Measurements from ENCODE around the gene HPCAL1. TPM values are rescaled to one million over a fixed set of nuclear protein-coding genes. Genes with fewer than 3 reads are reported as not detected.

HPCAL1 gene
- total RNA-seq, 1 donor from 2014 or later: 27.5 TPM

DNA sequence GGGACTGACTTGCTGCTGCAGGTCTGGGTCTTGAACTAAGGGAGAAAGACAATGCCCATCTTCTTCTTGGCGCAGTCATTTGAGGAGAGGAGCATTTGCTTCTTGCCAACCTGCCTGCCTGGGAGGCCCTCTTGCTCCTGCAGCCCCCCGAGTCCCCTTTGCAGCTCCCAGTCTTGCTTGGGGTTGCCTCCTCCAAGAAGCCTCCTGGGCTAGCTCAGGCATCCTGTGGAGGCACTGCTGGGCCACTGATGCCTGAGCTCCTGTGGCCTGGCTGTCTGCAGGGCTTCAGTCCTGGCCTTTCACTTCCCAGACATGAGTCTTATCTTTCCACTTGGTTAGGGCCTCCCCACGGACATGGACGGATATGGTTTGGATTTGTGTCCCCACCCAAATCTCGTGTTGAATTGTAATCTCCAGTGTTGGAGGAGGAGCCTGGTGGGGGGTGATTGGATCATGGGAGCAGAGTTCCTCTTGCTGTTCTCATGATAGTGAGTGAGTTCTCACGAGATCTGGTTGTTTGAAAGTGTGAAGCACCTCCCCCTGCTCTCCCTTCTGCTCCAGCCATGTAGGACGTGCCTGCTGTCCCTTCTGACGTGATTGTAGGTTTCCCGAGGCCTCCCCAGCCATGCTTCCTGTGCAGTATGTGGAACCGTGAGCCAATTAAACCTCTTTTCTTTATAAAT is 17.3 kb downstream of the HPCAL1 start:
- DNase-seq (ENCODE audit: low spot score) (no peak), ATAC-seq (no peak)

DNA sequence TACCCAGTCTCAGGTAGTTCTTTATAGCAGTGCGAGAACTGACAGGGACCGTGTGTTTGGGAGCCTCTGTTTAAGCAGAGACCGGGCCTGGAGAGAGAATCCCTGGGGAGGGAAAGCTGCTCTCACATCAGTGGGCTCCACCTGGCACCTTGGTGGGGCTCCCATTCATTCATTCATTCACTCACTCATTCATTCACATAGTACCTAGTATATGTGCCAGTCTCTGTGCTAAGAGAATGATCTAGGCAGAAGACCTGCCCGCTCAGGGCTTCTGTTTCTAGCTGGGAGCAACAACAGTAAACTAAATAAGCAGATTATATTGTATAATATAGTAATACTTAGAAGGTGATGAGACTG is 17.8 kb downstream of the HPCAL1 start:
- ATAC-seq: no peak

DNA sequence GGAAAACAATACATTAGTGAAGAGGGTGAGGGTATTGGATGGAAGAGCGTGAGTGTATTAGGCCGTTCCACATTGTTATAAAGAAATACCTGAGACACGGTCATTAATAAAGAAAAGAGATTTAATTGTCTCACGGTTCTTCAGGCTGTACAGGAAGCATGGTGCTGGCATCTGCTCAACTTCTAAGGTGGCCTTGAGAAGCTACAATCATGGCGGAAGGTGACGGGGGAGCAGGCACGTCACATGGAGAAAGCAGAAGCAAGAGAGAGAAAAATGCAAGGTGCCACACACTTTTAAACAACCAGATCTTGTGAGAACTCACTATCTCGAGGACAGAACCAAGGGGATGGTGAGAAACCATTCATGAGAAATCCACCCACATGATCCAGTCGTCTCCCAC is 18.2 kb downstream of the HPCAL1 start:
- ATAC-seq: no peak
- DNase-seq (ENCODE audit: low spot score): no peak

More for the DNA sequence above, 17.8 kb downstream of the HPCAL1 start:
- DNase-seq (ENCODE audit: low spot score): no peak

DNA sequence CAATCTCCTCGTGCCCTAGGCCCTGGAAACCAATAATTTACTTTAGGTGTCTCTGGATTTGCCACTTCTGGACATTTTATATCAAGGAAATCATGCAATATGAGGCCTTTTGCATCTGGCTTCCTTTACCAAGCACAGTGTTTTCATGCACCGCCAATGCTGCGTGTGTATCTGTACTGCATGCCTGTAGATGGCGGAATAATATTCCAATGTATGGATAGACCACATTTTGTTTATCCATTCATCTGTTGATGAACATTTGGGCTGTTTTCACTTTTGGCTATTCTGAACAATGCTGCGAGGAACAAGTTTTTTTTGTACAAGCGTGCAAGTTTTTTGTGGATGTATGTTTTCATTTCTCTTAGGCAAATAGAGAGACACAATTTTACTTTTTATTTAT is 18.9 kb downstream of the HPCAL1 start:
- ATAC-seq: no peak
- no peak for DNase-seq (ENCODE audit: low spot score)

DNA sequence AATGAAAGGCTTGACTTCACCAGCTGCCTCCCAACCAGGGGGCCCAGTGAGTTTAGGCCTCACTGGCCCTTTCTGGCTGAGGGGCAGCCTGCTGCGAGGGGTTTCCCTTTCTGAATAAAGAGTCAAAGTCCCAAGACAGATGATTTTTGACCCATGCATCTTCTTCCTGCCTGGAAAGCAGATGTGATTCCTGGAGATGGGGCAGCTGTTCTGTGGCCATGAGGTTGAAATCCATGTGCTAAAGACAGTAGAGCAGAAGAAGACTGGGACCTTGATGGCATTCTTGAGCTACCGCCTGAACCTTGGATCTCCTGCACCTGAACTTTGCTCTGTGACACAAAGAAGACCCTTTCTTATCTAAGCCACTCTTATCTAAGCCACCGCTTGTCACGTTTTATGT is 19.8 kb downstream of the HPCAL1 start:
- no peak for ATAC-seq
- DNase-seq (ENCODE audit: low spot score): no peak

DNA sequence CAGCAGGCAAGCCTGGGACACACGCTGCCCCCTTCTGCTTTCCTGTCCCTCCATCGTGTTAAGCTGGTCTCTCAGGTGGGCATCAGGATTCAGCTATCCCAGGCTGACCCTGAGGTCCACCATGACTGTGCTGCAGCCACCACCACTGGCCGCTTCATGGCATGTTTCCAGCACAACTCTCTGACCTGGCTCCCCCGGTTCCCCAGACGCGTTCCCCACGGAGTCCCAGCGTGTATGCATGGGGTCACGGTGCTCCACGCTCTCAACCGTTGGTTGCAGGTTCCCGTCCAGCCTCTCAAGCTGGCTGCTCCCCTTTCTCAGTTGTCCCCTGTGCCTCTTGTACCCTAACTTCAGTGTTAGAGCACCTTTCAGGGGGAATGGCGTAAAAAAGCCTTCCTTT is 20.3 kb downstream of the HPCAL1 start:
- ATAC-seq (no peak), DNase-seq (ENCODE audit: low spot score) (no peak)

DNA sequence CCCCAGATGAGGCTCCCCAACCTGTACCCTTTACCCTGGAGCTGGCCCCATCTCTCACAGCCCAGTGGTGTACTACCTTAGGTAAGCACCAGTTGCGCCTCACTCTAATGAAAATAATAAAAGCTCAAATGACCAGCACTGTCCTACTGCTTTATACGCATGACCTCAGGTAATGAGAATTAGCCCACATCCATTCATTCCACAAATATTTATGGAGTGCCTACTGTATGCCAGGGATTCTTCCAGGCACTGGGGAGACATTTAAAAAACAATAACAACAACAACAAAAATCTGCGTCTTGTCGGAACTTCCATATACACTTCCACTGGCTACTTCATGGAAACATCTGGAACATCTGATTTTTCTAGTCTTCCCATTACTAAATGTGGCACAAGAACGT is 20.8 kb downstream of the HPCAL1 start:
- DNase-seq (ENCODE audit: low spot score): no peak
- ATAC-seq: no peak

DNA sequence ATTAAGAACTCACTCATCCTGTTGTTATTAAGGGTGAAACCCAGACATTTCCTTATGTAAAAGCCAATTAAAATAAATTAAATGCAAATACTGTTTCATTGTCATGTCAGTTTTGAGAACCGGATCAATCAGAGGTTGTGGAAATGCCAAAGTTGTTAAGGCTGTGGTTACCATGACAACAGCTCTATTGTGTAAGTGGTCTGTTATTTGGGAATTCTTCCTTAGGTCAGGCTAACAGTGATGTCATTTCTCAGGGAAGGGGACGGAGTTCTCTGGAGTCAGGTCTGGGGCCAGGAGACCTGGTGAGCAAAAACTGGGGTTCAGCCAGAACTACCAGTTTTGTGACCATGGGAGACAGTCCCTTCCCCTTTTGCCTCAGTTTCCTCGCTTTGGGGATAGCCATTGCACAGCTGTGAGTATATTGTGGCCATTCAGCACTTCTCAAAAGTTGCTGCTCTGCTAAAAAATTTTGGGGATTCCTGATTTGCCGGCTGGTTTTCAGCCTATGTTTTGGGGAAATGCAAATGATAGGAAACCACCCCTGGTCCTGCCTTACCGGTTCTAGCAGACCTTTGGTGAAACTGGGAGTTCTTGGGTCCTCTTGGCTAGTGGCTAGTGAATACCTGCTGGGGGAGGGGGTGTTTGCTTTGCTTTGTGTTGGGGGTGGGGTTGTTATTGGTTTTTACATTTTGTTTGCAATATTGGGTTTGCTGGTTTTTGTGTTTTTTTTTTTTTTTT is 21.6 kb downstream of the HPCAL1 start:
- no peak for ATAC-seq
- DNase-seq (ENCODE audit: low spot score): no peak

DNA sequence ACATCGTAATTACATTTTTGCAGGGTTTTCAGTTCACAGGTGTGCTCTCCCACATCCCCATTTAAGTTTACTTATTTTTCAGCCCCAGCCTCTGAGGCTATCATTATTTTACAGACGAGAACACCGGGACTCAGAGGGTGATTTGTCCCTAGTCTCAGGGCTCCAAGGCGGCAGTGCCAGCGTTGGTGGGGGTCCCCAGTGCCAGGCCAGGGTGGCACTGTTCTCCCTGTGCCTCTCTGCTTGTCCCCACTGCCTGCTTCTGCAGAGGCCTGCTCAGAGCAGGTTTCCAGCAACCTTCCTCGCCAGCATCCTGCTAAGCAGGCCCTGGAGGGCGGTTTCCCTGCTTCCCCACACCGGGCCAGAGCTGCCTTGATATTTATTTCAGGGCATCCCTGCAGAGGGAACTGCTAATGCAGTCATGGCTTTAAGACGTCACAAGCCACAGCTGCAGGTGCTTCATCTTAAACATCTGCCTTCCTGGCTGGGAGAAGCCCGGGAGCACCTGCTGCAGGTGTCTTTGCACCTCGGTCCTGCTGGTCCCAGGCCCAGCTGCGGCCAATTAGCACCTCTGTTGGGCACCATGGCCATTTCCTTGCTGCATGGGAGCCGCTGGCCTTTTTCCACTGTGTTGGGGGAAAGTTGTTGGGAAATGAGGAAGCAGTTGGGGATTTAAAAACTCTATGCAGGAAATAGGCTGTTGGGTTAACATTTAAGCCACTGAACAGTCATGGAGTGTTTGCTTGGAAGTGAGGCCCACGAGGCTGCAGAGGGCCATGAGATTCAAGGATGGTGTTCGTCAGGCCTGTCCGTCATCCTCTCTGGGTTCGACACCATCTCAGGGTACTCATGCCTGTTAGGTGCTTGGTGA is 22.8 kb downstream of the HPCAL1 start:
- DNase-seq (ENCODE audit: low spot score) (no peak), ATAC-seq (peak; percentile 9)

DNA sequence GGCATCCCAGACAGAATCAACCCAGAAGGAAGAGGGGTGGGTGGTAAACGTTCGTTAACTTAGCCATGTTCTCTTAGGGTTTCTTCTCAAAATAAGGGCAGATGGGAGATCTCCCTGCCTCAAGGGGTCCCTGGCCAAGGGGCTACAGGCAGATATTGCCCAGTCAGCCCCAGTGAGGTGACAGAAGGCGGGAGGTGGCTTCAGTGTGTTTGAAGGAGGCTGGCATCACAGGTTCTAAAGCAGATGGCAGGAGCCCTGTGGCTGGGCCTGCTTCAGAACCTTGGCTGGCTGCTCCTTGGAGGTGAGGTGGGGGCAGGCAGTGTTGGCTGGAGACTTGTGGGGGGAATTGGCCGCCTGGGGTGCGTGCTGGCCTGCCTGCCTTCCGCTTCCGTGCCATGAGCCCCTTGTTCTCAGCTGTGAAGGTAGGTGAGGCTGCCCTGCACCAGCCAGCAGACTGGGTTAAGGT is 23.5 kb downstream of the HPCAL1 start:
- no peak for DNase-seq (ENCODE audit: low spot score)

DNA sequence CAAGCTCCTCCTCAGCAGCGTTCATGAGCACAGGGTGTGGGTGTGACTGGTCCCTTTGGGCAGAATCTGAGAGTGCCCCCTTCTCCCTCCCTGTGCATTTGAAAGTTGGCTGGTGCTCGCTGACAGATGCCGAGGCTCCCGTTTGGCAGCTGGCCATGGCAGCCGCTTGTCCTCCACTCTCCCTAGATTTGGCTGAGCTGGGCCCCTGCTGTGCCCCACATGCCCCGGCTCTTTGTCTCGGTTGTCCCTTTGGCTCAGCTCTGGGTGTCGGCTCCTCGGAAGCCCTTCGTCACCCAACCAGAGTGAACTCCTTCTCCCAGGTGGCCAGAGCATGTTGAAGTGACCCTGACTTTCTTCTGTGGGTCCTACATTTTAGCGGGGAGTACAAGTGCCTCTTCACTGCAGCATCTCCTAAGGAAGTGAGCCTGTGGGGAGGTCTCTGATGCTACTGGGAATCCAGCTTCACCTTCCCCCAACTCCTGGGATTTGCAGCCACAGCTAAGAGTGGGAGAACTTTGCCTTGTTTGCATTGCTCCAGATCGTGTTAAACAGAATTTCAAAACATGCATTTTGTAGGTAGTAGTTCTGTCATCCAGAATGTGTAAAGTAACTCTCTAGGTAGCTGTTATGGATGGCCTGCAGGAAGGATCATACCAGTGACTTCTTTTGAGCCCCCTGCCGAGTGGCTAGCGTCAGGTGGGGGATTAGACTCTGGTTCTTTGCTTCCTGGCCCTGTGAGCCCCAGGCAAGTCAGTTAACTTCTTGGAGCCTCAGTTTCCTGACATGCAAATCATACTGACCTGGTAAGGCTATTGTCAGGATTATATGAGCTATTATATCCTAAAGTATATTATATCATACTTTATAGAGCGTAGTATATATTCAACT is 24.2 kb downstream of the HPCAL1 start:
- ATAC-seq (peak; percentile 68), DNase-seq (ENCODE audit: low spot score) (peak; percentile 66)

More for the DNA sequence above, 23.5 kb downstream of the HPCAL1 start:
- peak; percentile 3 for ATAC-seq

DNA sequence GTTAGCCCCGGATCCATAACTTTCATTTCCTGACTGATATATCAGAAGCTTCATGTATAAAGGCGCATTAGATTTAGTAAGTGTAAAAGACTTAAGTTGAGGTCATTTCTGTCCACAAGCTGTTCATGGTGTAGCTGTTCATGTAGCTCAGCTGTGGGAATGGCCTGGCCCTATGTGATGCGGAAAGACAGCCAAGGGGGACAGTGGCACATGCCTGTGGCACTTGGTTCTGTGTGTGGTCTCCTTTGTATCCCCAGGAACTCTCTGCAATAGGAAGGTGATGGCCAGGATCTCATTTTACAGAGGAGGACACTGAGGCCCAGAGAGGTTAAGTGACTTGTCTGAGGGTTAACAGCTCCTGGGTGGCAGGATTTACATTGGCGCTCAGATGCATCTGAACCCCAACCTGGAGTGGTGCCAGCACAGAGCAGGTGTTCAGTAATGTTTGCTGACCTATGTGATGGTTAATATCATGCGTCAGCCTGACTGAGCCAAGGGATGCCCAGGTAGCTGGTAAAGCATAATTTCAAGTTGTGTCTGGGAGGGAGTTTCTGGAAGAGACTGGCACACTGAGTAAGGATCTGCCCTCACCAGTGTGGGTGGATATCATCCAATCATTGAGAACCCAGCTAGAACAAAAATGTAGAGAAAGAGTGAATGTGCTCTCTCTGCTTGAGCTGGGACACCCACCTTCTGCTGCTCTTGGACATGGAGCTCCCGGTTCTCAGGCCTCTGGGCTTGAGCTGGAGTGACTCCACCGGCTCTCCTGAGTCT is 25.4 kb downstream of the HPCAL1 start:
- ATAC-seq (no peak), DNase-seq (ENCODE audit: low spot score) (no peak)

DNA sequence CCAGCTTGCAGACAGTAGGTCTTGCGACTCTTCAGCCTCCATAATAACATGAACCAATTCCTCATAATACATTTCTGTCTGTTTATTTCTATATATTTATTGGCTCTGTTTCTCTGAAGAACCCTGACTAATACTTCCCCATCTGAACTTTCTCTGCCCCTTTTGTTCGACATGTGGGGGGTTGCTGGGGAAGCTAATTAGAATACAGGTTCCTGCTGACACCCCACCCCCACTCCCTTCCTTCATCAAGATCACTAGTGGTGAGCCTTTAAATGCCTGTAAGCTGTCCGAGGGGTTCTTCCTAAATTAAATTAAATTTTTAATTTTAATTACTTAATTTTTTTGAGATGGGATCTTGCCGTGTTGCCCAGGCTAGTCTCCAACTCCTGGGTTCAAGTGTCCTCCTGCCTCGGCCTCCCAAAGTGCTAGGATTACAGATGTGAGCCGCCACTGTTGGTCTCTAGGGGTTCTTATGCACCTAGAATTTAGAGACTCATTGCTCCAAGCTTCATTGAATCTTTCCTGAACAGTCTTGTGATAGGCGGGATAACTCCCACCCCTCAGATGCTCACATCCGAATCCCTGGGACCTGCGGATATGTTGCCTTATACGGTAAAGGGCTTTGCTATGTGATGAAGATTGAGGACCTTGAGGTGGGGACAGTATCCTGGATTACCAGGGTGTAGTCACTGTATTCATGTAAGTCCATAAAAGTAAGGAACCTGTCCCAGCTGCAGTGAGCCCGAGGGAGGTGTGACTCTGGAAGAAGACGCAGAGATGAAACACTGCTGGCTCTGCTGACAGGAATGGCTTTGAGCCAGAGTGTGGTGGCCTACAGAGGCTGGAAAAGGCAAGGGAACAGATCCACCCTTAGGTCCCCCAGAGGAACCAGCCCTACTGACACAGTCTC is 26.2 kb downstream of the HPCAL1 start:
- ATAC-seq: no peak
- DNase-seq (ENCODE audit: low spot score): no peak

DNA sequence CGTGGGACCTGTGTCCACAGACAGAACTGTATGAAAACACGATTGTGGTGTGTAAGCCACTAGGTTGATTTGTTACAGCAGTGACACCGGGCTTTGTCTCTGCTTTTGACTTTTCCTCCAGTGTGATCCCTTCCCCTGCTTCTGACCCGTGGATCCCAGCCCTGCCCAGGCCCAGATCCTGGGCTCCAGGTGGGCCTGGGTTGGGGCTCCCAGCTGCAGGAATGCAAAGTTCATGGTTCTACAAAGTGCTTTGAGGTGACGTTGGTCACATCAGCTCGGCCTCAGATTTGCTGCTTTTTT is 26.8 kb downstream of the HPCAL1 start:
- no peak for ATAC-seq
- DNase-seq (ENCODE audit: low spot score): no peak

DNA sequence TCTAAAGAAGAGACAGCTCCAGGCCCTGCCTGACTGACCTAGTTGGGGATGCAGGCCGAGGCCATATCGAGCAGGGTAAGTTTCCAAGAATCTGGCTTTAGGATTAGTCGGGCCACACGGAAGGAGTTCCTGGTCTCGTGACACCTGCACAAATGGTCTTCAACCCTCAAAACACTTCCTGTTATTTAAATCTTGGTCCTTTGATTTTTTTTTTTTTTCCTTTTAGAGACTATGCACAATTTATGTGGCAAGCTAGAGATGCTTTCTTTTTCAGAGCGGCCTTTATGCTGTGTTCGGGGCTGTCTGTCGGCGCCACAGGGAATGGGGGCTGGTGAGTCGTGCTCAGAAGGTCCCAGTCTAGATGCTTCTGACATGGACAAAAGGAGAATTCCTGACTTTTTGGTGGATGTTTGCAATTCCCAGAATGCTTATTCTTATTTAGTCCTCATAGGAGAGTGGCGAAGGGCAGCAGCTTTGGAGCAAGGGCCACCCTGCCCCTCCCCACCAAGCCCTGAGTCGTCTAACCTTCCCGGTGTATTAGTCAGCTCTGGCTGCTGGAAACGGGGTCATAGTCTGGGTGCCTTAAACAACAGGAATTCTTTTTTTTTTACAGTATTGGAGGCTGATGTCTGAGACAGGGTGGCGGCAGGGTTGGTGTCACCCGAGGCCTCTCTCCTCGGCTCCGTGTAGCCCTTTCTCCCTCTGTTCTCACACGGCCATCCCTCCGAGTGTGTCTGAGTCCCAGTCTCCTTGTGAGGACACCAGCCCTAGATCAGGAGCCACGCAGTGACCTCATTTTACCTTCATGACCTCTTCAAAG is 27.4 kb downstream of the HPCAL1 start:
- DNase-seq (ENCODE audit: low spot score) (no peak), ATAC-seq (no peak)

DNA sequence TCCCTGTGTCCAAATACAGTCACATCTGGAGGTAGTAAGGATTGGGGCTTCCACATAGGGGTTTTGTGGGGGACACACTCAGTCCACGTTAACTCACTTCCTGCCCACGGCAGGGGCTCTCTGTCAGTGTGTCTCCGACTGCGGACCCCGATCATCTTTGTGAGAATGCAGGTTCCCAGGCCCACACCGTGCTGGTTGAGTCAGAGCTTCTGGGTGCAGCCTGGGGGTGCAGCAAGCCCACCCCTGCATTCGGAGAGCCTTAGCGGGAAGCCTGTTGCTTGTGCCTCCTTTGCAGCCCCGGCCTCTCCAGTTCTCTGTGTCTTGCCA is 28.0 kb downstream of the HPCAL1 start:
- ATAC-seq (no peak), DNase-seq (ENCODE audit: low spot score) (no peak)

DNA sequence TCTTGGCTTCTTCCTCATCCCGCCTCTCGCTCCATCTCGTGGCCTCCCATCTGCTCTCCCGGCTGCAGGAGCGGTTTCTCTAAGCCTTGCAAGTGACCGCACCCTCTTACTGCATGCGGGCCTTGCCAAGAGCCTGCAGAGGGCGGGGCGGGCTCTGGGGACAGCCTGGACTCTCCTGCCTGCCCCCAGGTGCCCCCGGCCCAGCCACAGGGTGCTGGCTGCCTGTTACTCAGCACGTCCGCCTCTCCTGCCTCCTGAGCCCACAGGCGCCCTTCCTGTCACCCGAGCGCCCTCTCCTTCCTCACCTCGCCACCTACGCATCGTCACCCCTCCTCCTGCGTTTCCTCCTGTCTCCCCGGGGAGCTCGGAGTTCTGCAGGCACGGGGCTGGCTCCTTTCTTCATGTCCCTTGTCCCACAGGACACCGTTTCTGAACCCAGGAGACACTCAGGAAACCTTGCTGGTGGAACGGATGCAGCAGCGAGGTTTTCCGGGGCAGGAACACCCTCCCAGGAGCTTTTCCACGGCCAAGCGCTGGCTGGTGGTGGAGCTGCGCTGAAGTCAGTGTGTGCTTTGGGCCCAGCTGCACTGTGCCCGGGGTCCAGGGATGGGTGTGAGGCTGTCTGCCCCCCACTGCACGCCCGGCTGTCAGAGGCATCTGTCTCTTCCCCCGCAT is 28.5 kb downstream of the HPCAL1 start:
- ATAC-seq: no peak

More for the DNA sequence above, 28.5 kb downstream of the HPCAL1 start:
- peak; percentile 51 for DNase-seq (ENCODE audit: low spot score)

Measured in left lobe of liver (tissue), 2 donors.